Parathyroid adenoma (tissue), 2 donors: Measurements from ENCODE around the gene LTBP1.

Experiments
- H2AFZ ChIP-seq: fragments of 300-600 bp; sonication (generic); one replicate; pipeline ENCODE4 v1.7.0; 2017; ENCODE audit warnings: antibody characterized with exemption, mild to moderate bottlenecking
- H3K27ac ChIP-seq: fragments of 300-600 bp; sonication (generic); one replicate; pipeline ENCODE4 v1.7.0; 2017
- H3K27me3 ChIP-seq: fragments of 300-600 bp; sonication (generic); one replicate; pipeline ENCODE4 v1.7.0; 2017; ENCODE audit warnings: low read length; ENCODE audit not compliant: control insufficient read depth, insufficient read depth
- H3K36me3 ChIP-seq: fragments of 300-600 bp; sonication (generic); one replicate; pipeline ENCODE4 v1.7.0; 2017; ENCODE audit warnings: low read length; ENCODE audit not compliant: control insufficient read depth, insufficient read depth
- H3K4me1 ChIP-seq: fragments of 300-600 bp; sonication (generic); one replicate; pipeline ENCODE4 v1.7.0; 2017; ENCODE audit warnings: control low read depth
- H3K4me2 ChIP-seq: fragments of 300-600 bp; sonication (generic); one replicate; pipeline ENCODE4 v1.7.0; 2017; ENCODE audit warnings: low read length
- H3K4me3 ChIP-seq: fragments of 300-600 bp; sonication (generic); one replicate; pipeline ENCODE4 v1.7.0; 2017; ENCODE audit warnings: low read depth, low read length
- H3K79me2 ChIP-seq: fragments of 300-600 bp; sonication (generic); one replicate; pipeline ENCODE4 v1.7.0; 2017; ENCODE audit warnings: control low read depth
- H3K9ac ChIP-seq: fragments of 300-600 bp; sonication (generic); one replicate; pipeline ENCODE4 v1.7.0; 2017; ENCODE audit warnings: mild to moderate bottlenecking
- H3K9me3 ChIP-seq: fragments of 300-600 bp; sonication (generic); one replicate; pipeline ENCODE4 v1.7.0; 2017; ENCODE audit warnings: low read length; ENCODE audit not compliant: control insufficient read depth
- CTCF ChIP-seq: fragments of 300-600 bp; sonication (generic); IDR thresholded peaks from one replicate; pipeline ENCODE4 v1.7.0; 2017; ENCODE audit warnings: antibody characterized with exemption, mild to moderate bottlenecking
- donor health status: primary hyperparathyroidism.

The LTBP1 gene

GRCh38 chr2:33406622-33407021 lies 459.9 kb downstream of the LTBP1 start:
- Histone ChIP-seq H3K4me1 (no peaks in the 10 kb centered on the region), H3K9me3 (no peaks in the 10 kb centered on the region), H3K4me3 (no peak overlapping the region), H3K4me2 (no peak overlapping the region), H3K79me2 (no peaks in the 10 kb centered on the region), H3K27ac (no peak overlapping the region), H3K27me3 (no peaks in the 10 kb centered on the region), H2AFZ (no peak overlapping the region), H3K36me3 (no peaks in the 10 kb centered on the region), H3K9ac (no peak overlapping the region)
- TF ChIP-seq CTCF, result no peak

- Histone ChIP-seq H3K4me1 (no peaks in the 10 kb centered on the region), H3K4me3 (no peak overlapping the region), H3K27me3 (no peaks in the 10 kb centered on the region), H3K79me2 (no peaks in the 10 kb centered on the region), H3K9ac (no peak overlapping the region), H3K27ac (no peak overlapping the region), H3K36me3 (no peaks in the 10 kb centered on the region), H3K9me3 (no peaks in the 10 kb centered on the region), H3K4me2 (no peak overlapping the region), H2AFZ (no peak overlapping the region)
- no peak for TF ChIP-seq CTCF
Observed at GRCh38 chr2:33408109-33408508, 461.4 kb downstream of the LTBP1 start.

GRCh38 chr2:33409417-33409955 lies 462.7 kb downstream of the LTBP1 start:
- Histone ChIP-seq H3K9ac (no peak overlapping the region), H3K4me2 (no peak overlapping the region), H3K27ac (no peak overlapping the region), H3K79me2 (no peaks in the 10 kb centered on the region), H3K4me3 (no peak overlapping the region), H3K9me3 (no peaks in the 10 kb centered on the region), H3K27me3 (no peaks in the 10 kb centered on the region), H2AFZ (no peak overlapping the region), H3K36me3 (no peaks in the 10 kb centered on the region), H3K4me1 (no peaks in the 10 kb centered on the region)
- no peak for TF ChIP-seq CTCF

GRCh38 chr2:33411765-33412164 lies 465.0 kb downstream of the LTBP1 start:
- Histone ChIP-seq H2AFZ (no peak overlapping the region), H3K27ac (no peak overlapping the region), H3K9me3 (no peaks in the 10 kb centered on the region), H3K4me1 (no peaks in the 10 kb centered on the region), H3K36me3 (no peaks in the 10 kb centered on the region), H3K4me3 (no peak overlapping the region), H3K4me2 (no peak overlapping the region), H3K27me3 (no peaks in the 10 kb centered on the region), H3K9ac (no peak overlapping the region), H3K79me2 (no peaks in the 10 kb centered on the region)
- TF ChIP-seq CTCF, result no peak

GRCh38 chr2:33412920-33413319 lies 466.2 kb downstream of the LTBP1 start:
- no peak overlapping the region for H3K4me2 ChIP-seq
- peak; percentile 22 for TF ChIP-seq CTCF
- no peak overlapping the region for H3K27ac ChIP-seq
- H3K4me1 ChIP-seq, result no peaks in the 10 kb centered on the region
- H3K9me3 ChIP-seq, result no peaks in the 10 kb centered on the region
- H3K9ac ChIP-seq, result no peak overlapping the region
- H3K36me3 ChIP-seq, result no peaks in the 10 kb centered on the region
- H2AFZ ChIP-seq, result no peak overlapping the region
- no peaks in the 10 kb centered on the region for H3K79me2 ChIP-seq
- H3K27me3 ChIP-seq, result no peaks in the 10 kb centered on the region
- H3K4me3 ChIP-seq, result no peak overlapping the region
